Neuronal stem cell (in vitro differentiated cells): ENCODE results near the gene SELENOS.
"Not testable (repeated sequence)": the region's sequence is repeated elsewhere in the genome, so short reads cannot be mapped to it uniquely, and the experiment has no call there.

ENCODE experiments used
- DNase-seq: peaks from one replicate; pipeline ENCODE4 v3.0.0-alpha.2; 2013; ENCODE audit warnings: low spot score
- H2AFZ ChIP-seq: one replicate; pipeline ENCODE4 v1.6.1; 2013; ENCODE audit warnings: mild to moderate bottlenecking, low read length, inconsistent platforms
- H2AK5ac ChIP-seq: 2 replicates; pipeline ENCODE4 v1.6.1; 2013; ENCODE audit warnings: low read depth, mild to moderate bottlenecking, inconsistent platforms, low read length, moderate library complexity, mixed read lengths
- H2BK120ac ChIP-seq: 2 replicates; pipeline ENCODE4 v1.6.1; 2013; ENCODE audit warnings: low read depth, mild to moderate bottlenecking, inconsistent platforms, low read length, moderate library complexity, mixed read lengths
- H2BK12ac ChIP-seq: one replicate; pipeline ENCODE4 v1.6.1; 2013; ENCODE audit warnings: low read length, inconsistent platforms
- H2BK15ac ChIP-seq: 2 replicates; pipeline ENCODE4 v1.6.1; 2013; ENCODE audit warnings: mild to moderate bottlenecking, low read length, inconsistent platforms, mixed read lengths
- H2BK5ac ChIP-seq: one replicate; pipeline ENCODE4 v1.6.1; 2013; ENCODE audit warnings: inconsistent platforms, mild to moderate bottlenecking, low read length, moderate library complexity
- H3K14ac ChIP-seq: one replicate; pipeline ENCODE4 v1.6.1; 2013; ENCODE audit warnings: low read length, inconsistent platforms
- H3K18ac ChIP-seq: 2 replicates; pipeline ENCODE4 v1.6.1; 2013; ENCODE audit warnings: low read length, inconsistent platforms
- H3K23ac ChIP-seq: 2 replicates; pipeline ENCODE4 v1.6.1; 2013; ENCODE audit warnings: low read depth, mild to moderate bottlenecking, mixed read lengths, low read length, inconsistent platforms; ENCODE audit not compliant: poor library complexity
- H3K27ac ChIP-seq: replicated peaks from 3 replicates; pipeline ENCODE4 v1.5.1; 2013; ENCODE audit warnings: low read length, inconsistent platforms
- H3K27me3 ChIP-seq, 3 experiments: 2 replicates each; pipeline ENCODE4 v1.6.1; 2013; ENCODE audit warnings: low read length in 3 of 3, mild to moderate bottlenecking in 2 of 3, inconsistent platforms in 1 of 3, low read depth in 1 of 3, mixed read lengths in 1 of 3, moderate library complexity in 1 of 3; ENCODE audit not compliant: control insufficient read depth in 3 of 3, insufficient read depth in 3 of 3
- H3K36me3 ChIP-seq, 2 donors: replicated peaks in 1 of 2; 2 replicates each; pipeline ENCODE4 v1.6.1; 2013; ENCODE audit warnings: low read length in 2 of 2; ENCODE audit not compliant: control insufficient read depth in 2 of 2, insufficient read depth in 2 of 2
- H3K4ac ChIP-seq: 2 replicates; pipeline ENCODE4 v1.6.1; 2013; ENCODE audit warnings: inconsistent platforms, mild to moderate bottlenecking, low read length, moderate library complexity
- H3K4me1 ChIP-seq, 2 donors: 1 replicate in 1 of 2; 2 replicates in 1 of 2; pipeline ENCODE4 v1.6.1; 2013; ENCODE audit warnings: low read length in 2 of 2, low read depth in 1 of 2; ENCODE audit not compliant: control insufficient read depth in 2 of 2, insufficient read depth in 1 of 2
- H3K4me2 ChIP-seq: one replicate; pipeline ENCODE4 v1.6.1; 2013; ENCODE audit warnings: mild to moderate bottlenecking, low read length, inconsistent platforms; ENCODE audit not compliant: insufficient read depth, poor library complexity, severe bottlenecking
- H3K4me3 ChIP-seq, 2 donors: 2 replicates each; pipeline ENCODE4 v1.5.1; 2013; ENCODE audit warnings: low read length in 2 of 2, mild to moderate bottlenecking in 2 of 2, inconsistent platforms in 1 of 2, moderate library complexity in 1 of 2
- H3K79me1 ChIP-seq: one replicate; pipeline ENCODE4 v1.6.1; 2013; ENCODE audit warnings: low read depth, mild to moderate bottlenecking, inconsistent platforms, low read length, moderate library complexity
- H3K9ac ChIP-seq: one replicate; pipeline ENCODE4 v1.6.1; 2013; ENCODE audit warnings: mild to moderate bottlenecking, low read depth, low read length, inconsistent platforms; ENCODE audit not compliant: poor library complexity
- H3K9me3 ChIP-seq, 2 donors: replicated peaks in 1 of 2; 2 replicates each; pipeline versions ENCODE3 to v1.6.1; 2013; ENCODE audit warnings: low read length in 2 of 2, mild to moderate bottlenecking in 2 of 2, inconsistent platforms in 1 of 2, low read depth in 1 of 2, mixed read lengths in 1 of 2, moderate library complexity in 1 of 2; ENCODE audit not compliant: control insufficient read depth in 2 of 2, insufficient read depth in 1 of 2
- H4K8ac ChIP-seq: one replicate; pipeline ENCODE4 v1.6.1; 2013; ENCODE audit warnings: low read depth, mild to moderate bottlenecking, inconsistent platforms, low read length, moderate library complexity
- H4K91ac ChIP-seq: one replicate; pipeline ENCODE4 v1.6.1; 2013; ENCODE audit warnings: low read length, low read depth, mild to moderate bottlenecking, inconsistent platforms; ENCODE audit not compliant: poor library complexity
- WGBS, 2 donors: extraction: QIAGEN DNeasy Blood & Tissue Kit; methylation state at CpG; one replicate each; pipeline ENCODE4 v1.1.7; 2013; ENCODE audit warnings: missing lambda C conversion rate in 2 of 2, mixed read lengths in 1 of 2; ENCODE audit not compliant: insufficient read length in 2 of 2, insufficient replicate concordance in 1 of 2; ENCODE audit errors: extremely low coverage in 2 of 2; 5-methylcytosine and 5-hydroxymethylcytosine counted together

The SELENOS gene

GRCh38 chr15:101293122-101293521 lies 15.8 kb upstream of the SELENOS start:
- no peak overlapping the region for H4K91ac ChIP-seq
- no peak overlapping the region for H2AK5ac ChIP-seq
- no peak overlapping the region for H3K18ac ChIP-seq
- H3K27me3 ChIP-seq = no peaks in the 10 kb centered on the region
- H3K4me1 ChIP-seq = peaks cover 6 to 12% of the 10 kb centered on the region in 2 donors
- H3K36me3 ChIP-seq = peaks cover 4 to 50% of the 10 kb centered on the region in 2 donors
- H3K4me2 ChIP-seq = no peak overlapping the region
- no peak overlapping the region for H2BK120ac ChIP-seq
- H2BK12ac ChIP-seq = no peak overlapping the region
- no peak overlapping the region for H2AFZ ChIP-seq
- no peak overlapping the region for H2BK15ac ChIP-seq
- no peak overlapping the region for H3K9ac ChIP-seq
- no peak overlapping the region for H3K14ac ChIP-seq
- H3K4me3 ChIP-seq = peak overlapping the region in 1 of 2 donors; percentile 69
- H2BK5ac ChIP-seq = no peak overlapping the region
- no peaks in the 10 kb centered on the region for H3K9me3 ChIP-seq
- WGBS, 2 donors = no CpG with 5 or more reads among the region's 10 CpGs
- DNase-seq = no peak
- peaks cover 6% of the 10 kb centered on the region for H3K79me1 ChIP-seq
- H3K4ac ChIP-seq = no peak overlapping the region
- no peak overlapping the region for H4K8ac ChIP-seq
- no peak overlapping the region for H3K27ac ChIP-seq
- H3K23ac ChIP-seq = no peak overlapping the region

DNA sequence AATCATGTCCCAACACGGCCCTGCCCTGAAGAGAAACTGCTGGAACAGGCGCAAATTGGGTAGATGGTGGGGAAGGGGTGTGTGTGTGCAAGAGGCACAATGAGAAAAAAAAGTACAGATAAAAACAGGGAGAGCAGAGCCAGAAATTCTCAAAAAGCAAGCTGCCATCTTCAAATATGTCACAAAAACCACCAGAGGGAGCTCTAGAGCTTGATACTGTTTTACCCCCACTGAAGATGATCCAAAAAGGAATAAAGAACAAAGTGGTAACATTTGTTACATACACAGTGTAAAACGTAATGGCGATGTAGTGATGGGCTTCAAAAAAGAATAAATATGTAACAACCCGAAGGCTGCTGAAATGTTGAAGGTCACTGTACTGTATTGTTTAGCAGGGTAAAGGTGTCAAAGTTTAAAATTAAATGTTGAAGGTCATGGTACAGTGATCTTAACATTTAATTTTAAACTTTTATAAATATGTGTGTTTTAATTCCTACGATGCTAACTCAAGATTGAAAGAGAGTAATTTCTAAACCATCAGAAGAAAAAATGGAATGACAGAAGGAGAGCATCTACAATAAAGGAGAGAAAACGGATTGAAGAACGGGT lies 11.7 kb upstream of the SELENOS start:
- Histone ChIP-seq H3K18ac (no peak overlapping the region), H3K9me3 (no peaks in the 10 kb centered on the region), H3K14ac (no peak overlapping the region), H2AK5ac (no peak overlapping the region), H2BK12ac (no peak overlapping the region), H3K79me1 (peaks cover 2% of the 10 kb centered on the region), H3K4ac (no peak overlapping the region), H3K9ac (no peak overlapping the region), H2BK5ac (no peak overlapping the region), H3K36me3 (peaks cover 13 to 90% of the 10 kb centered on the region in 2 donors), H3K27me3 (no peaks in the 10 kb centered on the region), H3K4me2 (no peak overlapping the region), H2AFZ (no peak overlapping the region), H3K23ac (no peak overlapping the region), H3K4me3 (no peak overlapping the region), H2BK120ac (no peak overlapping the region), H3K4me1 (peaks cover 4 to 7% of the 10 kb centered on the region in 2 donors), H4K8ac (no peak overlapping the region), H2BK15ac (no peak overlapping the region), H3K27ac (no peak overlapping the region), H4K91ac (no peak overlapping the region)
- DNase-seq = no peak
- WGBS, 2 donors = no CpG with 5 or more reads among the region's 8 CpGs

DNA sequence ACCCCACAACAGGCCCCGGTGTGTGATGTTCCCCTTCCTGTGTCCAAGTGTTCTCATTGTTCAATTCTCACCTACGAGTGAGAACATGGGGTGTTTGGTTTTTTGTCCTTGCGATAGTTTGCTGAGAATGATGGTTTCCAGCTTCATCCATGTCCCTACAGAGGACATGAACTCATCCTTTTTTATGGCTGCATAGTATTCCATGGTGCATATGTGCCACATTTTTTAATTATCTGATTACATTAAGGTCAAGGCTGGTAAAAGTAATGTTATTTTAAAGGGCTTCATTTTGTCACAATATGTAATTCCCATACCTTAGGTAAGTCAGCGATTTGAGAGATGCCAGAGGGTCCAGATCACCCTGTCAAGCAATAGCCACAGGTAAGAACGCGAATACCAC lies 10.1 kb upstream of the SELENOS start:
- not testable (repeated sequence) for DNase-seq, H2BK120ac ChIP-seq, H3K27me3 ChIP-seq, H2AFZ ChIP-seq, H3K23ac ChIP-seq, H4K8ac ChIP-seq, H3K18ac ChIP-seq, H3K4me2 ChIP-seq, H3K14ac ChIP-seq, H2AK5ac ChIP-seq, H3K9ac ChIP-seq, H2BK15ac ChIP-seq, H4K91ac ChIP-seq, H2BK12ac ChIP-seq, H3K27ac ChIP-seq, H3K4ac ChIP-seq, H3K9me3 ChIP-seq, H3K4me3 ChIP-seq, H2BK5ac ChIP-seq, H3K79me1 ChIP-seq, H3K4me1 ChIP-seq
- peaks cover 20 to 94% of the 10 kb centered on the region in 2 donors for H3K36me3 ChIP-seq
- WGBS, 2 donors = no CpG with 5 or more reads among the region's 6 CpGs

DNA sequence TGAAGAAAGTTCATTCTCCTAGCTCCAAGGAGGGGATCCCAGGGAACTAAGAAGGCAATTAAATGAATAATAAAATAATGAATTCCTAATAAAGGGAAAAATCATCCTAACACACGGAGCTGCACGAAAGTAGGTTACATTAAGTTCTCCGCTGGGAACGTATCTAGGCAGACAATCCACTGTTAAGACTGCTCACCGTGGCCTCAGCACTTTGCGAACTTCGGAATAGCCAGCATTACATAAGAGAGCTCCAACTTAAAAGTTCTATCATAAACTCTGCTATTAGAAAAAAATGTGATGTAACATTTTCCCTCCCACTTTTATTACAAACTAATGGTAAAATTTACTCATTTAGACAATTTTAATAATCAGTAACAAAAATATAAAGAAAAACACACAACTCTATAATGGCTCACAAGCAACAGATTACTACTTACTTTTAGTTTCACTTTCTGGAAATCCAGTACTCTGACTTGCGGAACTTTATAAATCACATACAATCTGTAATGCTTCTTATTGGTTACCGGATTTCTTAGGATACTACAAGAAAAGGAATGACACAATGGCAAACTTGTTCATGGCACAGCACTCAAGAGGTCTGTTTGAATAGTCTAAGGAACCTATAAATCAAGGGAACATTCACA lies 9.3 kb upstream of the SELENOS start:
- Histone ChIP-seq H4K91ac (no peak overlapping the region), H3K9me3 (no peaks in the 10 kb centered on the region), H3K14ac (no peak overlapping the region), H2AFZ (no peak overlapping the region), H4K8ac (no peak overlapping the region), H3K79me1 (peaks cover 2% of the 10 kb centered on the region), H2BK120ac (no peak overlapping the region), H3K4me3 (no peak overlapping the region), H2BK12ac (no peak overlapping the region), H3K4ac (no peak overlapping the region), H3K27ac (no peak overlapping the region), H3K9ac (no peak overlapping the region), H3K36me3 (peaks cover 23 to 94% of the 10 kb centered on the region in 2 donors), H3K4me2 (no peak overlapping the region), H3K23ac (no peak overlapping the region), H3K4me1 (no peaks in the 10 kb centered on the region), H2BK15ac (no peak overlapping the region), H3K18ac (no peak overlapping the region), H3K27me3 (no peaks in the 10 kb centered on the region), H2BK5ac (no peak overlapping the region), H2AK5ac (no peak overlapping the region)
- no peak for DNase-seq
- no CpG with 5 or more reads among the region's 9 CpGs for WGBS, 2 donors
